GM04504 (cell line): ENCODE data around the gene RNU2-1.
"Not testable (repeated sequence)": the region's sequence is repeated elsewhere in the genome, so short reads cannot be mapped to it uniquely, and the experiment has no call there.

Experiments used
- DNase-seq: peaks from one replicate; pipeline ENCODE4 v3.0.0-alpha.2; 2012; ENCODE audit warnings: low read depth

The RNU2-1 gene

GRCh38 chr17:43233877-43234276 is at the start of gene RNU2-1:
Gene RNU2-1 (minus strand): TSS chr17:43233977.
- not testable (repeated sequence) for DNase-seq

GRCh38 chr17:43272914-43273313 is 39.1 kb upstream of the RNU2-1 start:
- DNase-seq, result not testable (repeated sequence)

- DNase-seq, result not testable (repeated sequence)
Measured at GRCh38 chr17:43272483-43272882, 38.7 kb upstream of the RNU2-1 start.

- DNase-seq, result not testable (repeated sequence)
Measured at GRCh38 chr17:43270552-43271504, 37.1 kb upstream of the RNU2-1 start.

GRCh38 chr17:43246456-43246855 is 12.7 kb upstream of the RNU2-1 start:
- DNase-seq, result not testable (repeated sequence)

- not testable (repeated sequence) for DNase-seq
Measured at GRCh38 chr17:43240596-43241352, 7.0 kb upstream of the RNU2-1 start.

- DNase-seq, result not testable (repeated sequence)
Measured at GRCh38 chr17:43239597-43239996, 5.8 kb upstream of the RNU2-1 start.

- DNase-seq, result not testable (repeated sequence)
Measured at GRCh38 chr17:43233263-43233662, 514 bp downstream of the RNU2-1 start.

GRCh38 chr17:43232021-43232699 is 1.6 kb downstream of the RNU2-1 start:
- not testable (repeated sequence) for DNase-seq

GRCh38 chr17:43231205-43232020 is 2.4 kb downstream of the RNU2-1 start:
- DNase-seq, result not testable (repeated sequence)

GRCh38 chr17:43228020-43228782 is 5.6 kb downstream of the RNU2-1 start, which contains the start of gene CCDC200:
Gene CCDC200 (minus strand): TSS chr17:43228623. CDS start chr17:43228554, 69 bp downstream.
- DNase-seq, result not testable (repeated sequence)

GRCh38 chr17:43226393-43226792 is 7.4 kb downstream of the RNU2-1 start:
- no peak for DNase-seq

- no peak for DNase-seq
Measured at GRCh38 chr17:43224146-43224705, 9.6 kb downstream of the RNU2-1 start.

- no peak for DNase-seq
Measured at GRCh38 chr17:43220511-43221125, 13.2 kb downstream of the RNU2-1 start.

GRCh38 chr17:43219746-43220380 is 13.9 kb downstream of the RNU2-1 start:
- no peak for DNase-seq

GRCh38 chr17:43219001-43219400 is 14.8 kb downstream of the RNU2-1 start:
- DNase-seq, result no peak

GRCh38 chr17:43217614-43218087 is 16.1 kb downstream of the RNU2-1 start:
- DNase-seq, result no peak

- DNase-seq, result no peak
Measured at GRCh38 chr17:43216762-43217613, 16.8 kb downstream of the RNU2-1 start.
